Neural progenitor cell (in vitro differentiated cells): ENCODE results near the gene SGSM2. TPM values are rescaled to one million over a fixed set of nuclear protein-coding genes. Genes with fewer than 3 reads are reported as not detected.

ENCODE experiments used
- DNase-seq: peaks from one replicate; pipeline ENCODE4 v3.0.0-alpha.2; 2016; ENCODE audit warnings: low spot score
- H2AFZ ChIP-seq: fragments of 200-600 bp; sonication (generic); replicated peaks from 2 replicates; pipeline ENCODE4 v1.6.1; 2016; ENCODE audit warnings: antibody characterized with exemption
- H3F3A ChIP-seq: fragments of 200-600 bp; sonication (generic); 2 replicates; pipeline ENCODE4 v1.6.1; 2016; ENCODE audit warnings: antibody characterized with exemption, low read depth
- H3K27ac ChIP-seq: fragments of 200-600 bp; sonication (generic); 2 replicates; pipeline ENCODE4 v1.5.1; 2016; ENCODE audit warnings: mild to moderate bottlenecking
- H3K27me3 ChIP-seq: fragments of 200-600 bp; sonication (generic); 2 replicates; pipeline ENCODE4 v1.6.1; 2016; ENCODE audit warnings: mild to moderate bottlenecking, moderate library complexity
- H3K36me3 ChIP-seq: fragments of 200-600 bp; sonication (generic); 2 replicates; pipeline ENCODE4 v1.5.1; 2016
- H3K4me1 ChIP-seq: fragments of 200-600 bp; sonication (generic); 2 replicates; pipeline ENCODE4 v1.6.1; 2016; ENCODE audit warnings: mixed run types
- H3K4me2 ChIP-seq: fragments of 200-600 bp; sonication (generic); 2 replicates; pipeline ENCODE4 v1.6.1; 2016
- H3K4me3 ChIP-seq: fragments of 200-600 bp; sonication (generic); 2 replicates; pipeline ENCODE4 v1.5.1; 2016
- H3K79me2 ChIP-seq: fragments of 200-600 bp; sonication (generic); 2 replicates; pipeline ENCODE4 v1.6.1; 2016; ENCODE audit warnings: low read depth
- H3K9ac ChIP-seq: fragments of 200-600 bp; sonication (generic); 2 replicates; pipeline ENCODE4 v1.6.1; 2016
- H3K9me3 ChIP-seq: fragments of 200-600 bp; sonication (generic); 2 replicates; pipeline ENCODE4 v1.5.1; 2016; ENCODE audit warnings: low read depth
- H4K20me1 ChIP-seq: fragments of 200-600 bp; sonication (generic); 2 replicates; pipeline ENCODE4 v1.6.1; 2016; ENCODE audit warnings: low read depth
- H3K27ac Mint-ChIP-seq: 3 replicates; pipeline ENCODE4 v1.8.0; 2021; ENCODE audit warnings: mixed read lengths
- H3K27me3 Mint-ChIP-seq: 2 replicates; pipeline ENCODE4 v1.8.0; 2022; ENCODE audit warnings: low read depth, mild to moderate bottlenecking, inconsistent platforms, moderate library complexity, mixed read lengths; ENCODE audit not compliant: insufficient read depth
- H3K36me3 Mint-ChIP-seq: 3 replicates; pipeline ENCODE4 v1.8.0; 2021; ENCODE audit warnings: mixed read lengths
- H3K4me1 Mint-ChIP-seq: 3 replicates; pipeline ENCODE4 v1.8.0; 2021; ENCODE audit warnings: mixed read lengths
- H3K4me3 Mint-ChIP-seq: 3 replicates; pipeline ENCODE4 v1.8.0; 2021; ENCODE audit warnings: mild to moderate bottlenecking, moderate library complexity, mixed read lengths
- H3K9me3 Mint-ChIP-seq: 3 replicates; pipeline ENCODE4 v1.8.0; 2020; ENCODE audit warnings: mixed read lengths
- CTCF ChIP-seq: fragments of 200-600 bp; sonication (generic); IDR thresholded peaks from 2 replicates; pipeline ENCODE4 v1.5.1; 2017; ENCODE audit warnings: antibody characterized with exemption, mild to moderate bottlenecking
- EZH2 ChIP-seq: fragments of 200-600 bp; sonication (generic); IDR thresholded peaks from 2 replicates; pipeline ENCODE4 v1.6.1; 2017; ENCODE audit warnings: antibody characterized with exemption, mild to moderate bottlenecking, moderate library complexity
- EZH2phosphoT487 ChIP-seq: fragments of 200-600 bp; sonication (generic); IDR thresholded peaks from 2 replicates; pipeline ENCODE4 v1.6.1; 2017; ENCODE audit warnings: antibody characterized with exemption
- total RNA-seq: library from RNA; depleted of rRNA; stranded (reverse); fragments of >200 nt; gene quantifications from 2 replicates; pipeline ENCODE4 v1.2.3, GENCODE V29; 2015; ENCODE audit warnings: low replicate concordance

Gene SGSM2
- total RNA-seq, 1 donor from 2014 or later: 39.0 TPM

GRCh38 chr17:2393954-2394749 is 56.9 kb downstream of the SGSM2 start:
- Histone ChIP-seq H4K20me1 (peaks cover 67% of the 10 kb centered on the region), H3F3A (peaks cover 61% of the 10 kb centered on the region), H3K36me3 (no peaks in the 10 kb centered on the region), H3K4me2 (peak overlapping the region; percentile 94), H3K4me1 (peaks cover 45% of the 10 kb centered on the region), H3K79me2 (peaks cover 52% of the 10 kb centered on the region), H3K9ac (no peak overlapping the region), H3K9me3 (no peaks in the 10 kb centered on the region), H2AFZ (no peak overlapping the region), H3K27me3 (no peaks in the 10 kb centered on the region), H3K27ac (no peak overlapping the region), H3K4me3 (peak overlapping the region; percentile 69)
- peaks cover 71% of the 10 kb centered on the region for H3K4me1 Mint-ChIP-seq
- peaks cover under 1% of the 10 kb centered on the region for H3K36me3 Mint-ChIP-seq
- H3K4me3 Mint-ChIP-seq: peak overlapping the region; percentile 84
- no peaks in the 10 kb centered on the region for H3K9me3 Mint-ChIP-seq
- peak overlapping the region; percentile 69 for H3K27ac Mint-ChIP-seq
- peak; percentile 47 for DNase-seq
- TF ChIP-seq EZH2phosphoT487 (no peak), CTCF (no peak), EZH2 (no peak)
- H3K27me3 Mint-ChIP-seq: peaks cover 21% of the 10 kb centered on the region

- H3K4me3 Mint-ChIP-seq: peak overlapping the region; percentile 84
- peaks cover 68% of the 10 kb centered on the region for H3K4me1 Mint-ChIP-seq
These were observed 57.5 kb downstream of the SGSM2 start for GRCh38 chr17:2394775-2395201.

GRCh38 chr17:2395258-2396181 is 58.2 kb downstream of the SGSM2 start:
- peaks cover 21% of the 10 kb centered on the region for H3K27me3 Mint-ChIP-seq
- H2AFZ ChIP-seq: no peak overlapping the region
- no peaks in the 10 kb centered on the region for H3K9me3 ChIP-seq
- no peaks in the 10 kb centered on the region for H3K36me3 Mint-ChIP-seq
- H3K4me2 ChIP-seq: peak overlapping the region; percentile 78
- H4K20me1 ChIP-seq: peaks cover 70% of the 10 kb centered on the region
- H3K27ac Mint-ChIP-seq: peak overlapping the region; percentile 96
- H3K9ac ChIP-seq: no peak overlapping the region
- H3K36me3 ChIP-seq: no peaks in the 10 kb centered on the region
- H3K4me1 Mint-ChIP-seq: peaks cover 60% of the 10 kb centered on the region
- peak overlapping the region; percentile 42 for H3K4me3 ChIP-seq
- H3K27me3 ChIP-seq: no peaks in the 10 kb centered on the region
- H3K4me3 Mint-ChIP-seq: peak overlapping the region; percentile 82
- no peaks in the 10 kb centered on the region for H3K9me3 Mint-ChIP-seq
- peaks cover 57% of the 10 kb centered on the region for H3K79me2 ChIP-seq
- peak; percentile 15 for TF ChIP-seq CTCF
- TF ChIP-seq EZH2phosphoT487: no peak
- no peak for TF ChIP-seq EZH2
- peaks cover 73% of the 10 kb centered on the region for H3F3A ChIP-seq
- DNase-seq: no peak
- peaks cover 47% of the 10 kb centered on the region for H3K4me1 ChIP-seq
- H3K27ac ChIP-seq: no peak overlapping the region

More at GRCh38 chr17:2394775-2395201, 57.5 kb downstream of the SGSM2 start:
- Histone ChIP-seq H3K4me3 (no peak overlapping the region), H3K9ac (no peak overlapping the region), H3K36me3 (no peaks in the 10 kb centered on the region), H3K79me2 (peaks cover 52% of the 10 kb centered on the region), H3K4me1 (peaks cover 47% of the 10 kb centered on the region), H3K9me3 (no peaks in the 10 kb centered on the region), H3F3A (peaks cover 66% of the 10 kb centered on the region), H3K27me3 (no peaks in the 10 kb centered on the region), H3K4me2 (no peak overlapping the region), H2AFZ (no peak overlapping the region), H3K27ac (no peak overlapping the region), H4K20me1 (peaks cover 64% of the 10 kb centered on the region)
- Mint-ChIP-seq H3K36me3 (no peaks in the 10 kb centered on the region), H3K27ac (peak overlapping the region; percentile 60), H3K9me3 (no peaks in the 10 kb centered on the region), H3K27me3 (peaks cover 21% of the 10 kb centered on the region)
- DNase-seq: no peak
- TF ChIP-seq EZH2: no peak
- no peak for TF ChIP-seq CTCF
- no peak for TF ChIP-seq EZH2phosphoT487
